Body of pancreas (tissue), 4 donors: ENCODE results near the gene SPATA6.

Experiments
- CTCF ChIP-seq, 7 experiments: fragments of 450-650 bp in 4 of 7; fragments of 200-600 bp in 3 of 7; sonication (generic) in 3 of 7; IDR thresholded peaks; one replicate each; pipeline ENCODE4 v1.5.1; 2016 to 2019; ENCODE audit warnings: antibody characterized with exemption in 7 of 7
- POLR2A ChIP-seq, 3 donors: fragments of 450-650 bp; IDR thresholded peaks; one replicate each; pipeline ENCODE4 v1.6.1; 2016; ENCODE audit warnings: antibody characterized with exemption in 3 of 3, mild to moderate bottlenecking in 2 of 3

DNA sequence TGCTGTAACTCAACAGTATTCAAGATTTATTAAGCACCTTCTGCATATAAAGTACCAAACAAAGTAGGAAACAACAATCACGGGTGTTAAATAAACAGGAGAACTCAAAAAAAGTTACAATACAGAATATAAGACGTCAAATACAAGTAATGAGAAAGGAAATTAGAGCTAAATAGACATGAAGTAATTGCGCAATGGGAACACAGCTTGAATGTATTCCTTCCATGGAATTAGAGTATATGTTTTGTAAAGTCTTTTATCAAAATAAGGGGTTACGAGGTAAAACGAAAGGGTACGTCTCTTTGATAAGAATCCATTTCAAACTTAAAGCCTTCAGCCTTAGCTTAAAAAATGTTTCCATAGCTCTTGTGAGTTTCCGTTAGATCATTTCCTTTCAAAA, 109.1 kb downstream of the SPATA6 start:
- no peak for TF ChIP-seq POLR2A (IDR thresholded peaks at IDR 0.05)
- TF ChIP-seq CTCF (IDR thresholded peaks at IDR 0.05), result no peak
